Fibroblast of the aortic adventitia (primary cell): Measurements from ENCODE around the gene OLFML2B. TPM values are rescaled to one million over a fixed set of nuclear protein-coding genes. Genes with fewer than 3 reads are reported as not detected.

Experiments
- DNase-seq: peaks from one replicate; pipeline ENCODE4 v3.0.0-alpha.2; 2010; ENCODE audit warnings: low read depth
- H3K4me3 ChIP-seq: 2 replicates; pipeline ENCODE4 v1.5.1; 2011; ENCODE audit warnings: low read depth, mild to moderate bottlenecking, control low read depth, low read length, moderate library complexity
- total RNA-seq: library from RNA; depleted of rRNA; stranded (reverse); fragments of >200 nt; gene quantifications from 2 replicates; pipeline ENCODE4 v1.2.3, GENCODE V29; 2012; ENCODE audit warnings: low replicate concordance
- TF ChIP-seq, protein P1 (sequence below): IDR thresholded peaks from 2 replicates; pipeline ENCODE4 v1.5.1; 2011; ENCODE audit warnings: mild to moderate bottlenecking, low read length, control low read depth, inconsistent platforms; ENCODE audit not compliant: insufficient read depth

OLFML2B gene
- total RNA-seq, 1 donor, result 14.5 TPM

DNA sequence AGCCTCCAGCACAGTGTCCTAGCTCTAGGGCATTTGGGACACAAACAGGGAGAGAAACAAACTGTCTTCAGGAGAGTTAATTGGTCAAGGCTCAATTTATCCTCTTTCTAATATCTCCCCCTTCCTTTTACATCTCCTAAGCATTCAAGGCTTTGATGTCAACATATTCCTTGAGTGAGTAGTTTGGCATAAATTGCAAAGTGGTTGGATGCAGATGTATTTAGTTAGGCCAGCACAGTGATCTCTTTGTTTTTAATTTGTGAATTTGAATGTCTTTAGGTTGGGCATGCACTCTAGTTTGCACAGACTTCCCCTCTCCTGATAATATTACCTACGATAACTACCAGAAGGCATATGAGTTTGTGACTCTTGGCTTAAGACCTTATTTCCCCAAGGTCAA, 12.5 kb upstream of the OLFML2B start:
- no peak overlapping the region for H3K4me3 ChIP-seq
- DNase-seq, result peak; percentile 31
- TF ChIP-seq, protein P1, sequence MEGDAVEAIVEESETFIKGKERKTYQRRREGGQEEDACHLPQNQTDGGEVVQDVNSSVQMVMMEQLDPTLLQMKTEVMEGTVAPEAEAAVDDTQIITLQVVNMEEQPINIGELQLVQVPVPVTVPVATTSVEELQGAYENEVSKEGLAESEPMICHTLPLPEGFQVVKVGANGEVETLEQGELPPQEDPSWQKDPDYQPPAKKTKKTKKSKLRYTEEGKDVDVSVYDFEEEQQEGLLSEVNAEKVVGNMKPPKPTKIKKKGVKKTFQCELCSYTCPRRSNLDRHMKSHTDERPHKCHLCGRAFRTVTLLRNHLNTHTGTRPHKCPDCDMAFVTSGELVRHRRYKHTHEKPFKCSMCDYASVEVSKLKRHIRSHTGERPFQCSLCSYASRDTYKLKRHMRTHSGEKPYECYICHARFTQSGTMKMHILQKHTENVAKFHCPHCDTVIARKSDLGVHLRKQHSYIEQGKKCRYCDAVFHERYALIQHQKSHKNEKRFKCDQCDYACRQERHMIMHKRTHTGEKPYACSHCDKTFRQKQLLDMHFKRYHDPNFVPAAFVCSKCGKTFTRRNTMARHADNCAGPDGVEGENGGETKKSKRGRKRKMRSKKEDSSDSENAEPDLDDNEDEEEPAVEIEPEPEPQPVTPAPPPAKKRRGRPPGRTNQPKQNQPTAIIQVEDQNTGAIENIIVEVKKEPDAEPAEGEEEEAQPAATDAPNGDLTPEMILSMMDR, result no peak

- H3K4me3 ChIP-seq, result no peak overlapping the region
- peak; percentile 14 for DNase-seq
- TF ChIP-seq, protein P1, result no peak
Observed at GRCh38 chr1:162035241-162035640, 11.6 kb upstream of the OLFML2B start.

DNA sequence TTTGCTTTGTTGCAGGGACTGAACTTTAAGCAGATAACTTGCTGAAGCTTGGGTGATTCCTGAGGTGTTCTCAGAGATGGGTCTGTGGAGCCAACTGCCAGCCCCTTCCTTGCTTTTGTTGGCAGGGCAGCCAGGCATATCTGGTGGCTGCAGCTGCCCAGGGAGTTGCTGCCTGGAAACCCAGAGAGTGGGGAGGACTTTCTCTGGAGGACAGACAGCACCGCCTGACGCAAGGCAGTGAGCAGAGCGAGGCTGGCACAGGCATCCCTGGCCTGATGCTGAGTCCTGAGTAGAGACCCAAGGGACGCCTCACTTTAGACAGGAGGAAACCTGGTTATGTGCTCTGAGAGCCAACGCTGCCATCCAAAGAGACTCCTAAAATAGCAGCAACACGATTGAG, 9.8 kb upstream of the OLFML2B start:
- DNase-seq, result peak; percentile 18
- TF ChIP-seq, protein P1, result no peak
- H3K4me3 ChIP-seq, result no peak overlapping the region

DNA sequence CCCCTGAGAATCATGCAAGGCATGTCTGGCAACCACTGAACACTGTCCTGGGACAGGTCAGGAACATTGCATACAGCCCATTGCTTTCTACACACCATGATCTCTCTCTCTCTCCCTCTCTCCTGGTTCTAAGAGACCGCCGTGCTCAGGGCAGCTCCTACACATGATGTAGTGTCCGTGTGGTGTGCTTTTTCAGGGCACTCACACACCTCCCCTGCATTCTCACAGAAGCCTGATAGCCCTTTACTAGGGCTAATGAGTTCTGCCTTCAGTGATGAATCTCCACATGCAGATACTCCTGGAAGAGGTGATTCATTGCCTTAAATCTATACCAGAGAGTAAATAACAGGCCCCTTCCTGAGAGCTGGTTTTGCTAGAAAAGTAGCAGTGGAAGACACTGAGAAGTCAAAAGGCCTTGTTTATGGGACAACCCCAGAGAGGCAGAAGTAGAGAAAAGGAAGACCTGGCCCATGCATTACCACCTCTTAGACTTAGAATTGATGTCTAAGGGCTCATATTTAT, 7.2 kb upstream of the OLFML2B start:
- DNase-seq, result no peak

DNA sequence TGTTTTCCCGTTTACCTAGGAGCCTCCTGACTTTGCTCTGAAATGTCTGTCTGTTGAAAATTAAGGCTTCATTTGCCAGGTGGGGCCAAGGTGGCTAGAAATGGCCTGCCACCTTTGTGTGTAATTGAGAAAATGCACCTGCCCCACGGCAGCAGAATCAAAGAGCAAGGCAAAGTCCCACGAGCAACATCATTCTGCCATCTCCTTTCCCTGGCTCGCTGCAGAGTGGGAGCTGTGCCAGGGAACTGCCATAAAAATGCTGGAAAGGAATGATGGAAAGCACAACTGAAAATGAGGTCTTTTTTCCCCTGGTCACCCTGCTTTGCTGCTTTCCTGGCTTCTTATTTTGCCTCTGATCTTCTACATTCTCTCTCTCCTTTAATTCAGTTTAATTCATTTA, 5.5 kb upstream of the OLFML2B start:
- TF ChIP-seq, protein P1, result no peak
- DNase-seq, result no peak

More for the DNA sequence above, 7.2 kb upstream of the OLFML2B start:
- no peak overlapping the region for H3K4me3 ChIP-seq
- TF ChIP-seq, protein P1, result no peak

GRCh38 chr1:162028726-162029125, 5.1 kb upstream of the OLFML2B start:
- no peak for DNase-seq
- H3K4me3 ChIP-seq, result no peak overlapping the region
- TF ChIP-seq, protein P1, result no peak

More for the DNA sequence above, 5.5 kb upstream of the OLFML2B start:
- no peak overlapping the region for H3K4me3 ChIP-seq

GRCh38 chr1:162026881-162027280, 3.2 kb upstream of the OLFML2B start:
- no peak overlapping the region for H3K4me3 ChIP-seq
- peak; percentile 16 for DNase-seq
- TF ChIP-seq, protein P1, result no peak
